ENCODE results near the gene CAMTA1.

Gene CAMTA1

DNA sequence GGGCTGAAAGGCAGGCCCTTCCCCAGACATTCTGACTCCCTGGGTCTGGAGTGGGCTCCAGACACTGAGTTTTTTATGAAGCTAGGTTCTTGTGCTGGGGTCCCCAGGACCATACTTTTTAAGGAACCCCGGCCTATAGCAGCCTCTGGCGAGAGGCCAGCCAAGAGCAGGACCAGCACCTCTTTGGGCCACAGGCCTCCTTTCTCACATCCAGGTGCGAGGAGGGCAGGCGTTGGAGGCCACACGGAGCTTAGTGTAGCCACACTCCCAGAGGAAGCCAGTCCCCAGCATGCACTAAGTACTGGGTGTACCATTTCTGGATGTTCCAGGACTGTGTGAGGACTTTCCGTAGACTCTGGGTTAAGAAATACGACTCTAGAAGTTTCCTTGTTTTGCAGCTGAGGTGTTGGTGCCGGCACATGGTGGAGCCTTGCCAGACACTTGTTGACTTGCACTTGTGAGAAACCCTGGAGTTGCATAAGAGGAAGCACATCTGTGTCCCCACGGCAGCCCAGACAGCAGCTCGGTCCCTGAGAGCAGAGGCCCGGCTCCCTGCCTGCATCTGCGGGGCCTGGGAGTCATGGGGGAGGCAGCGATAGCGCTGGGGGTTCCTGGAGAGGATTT, 863.6 kb downstream of the CAMTA1 start:
- DNase-seq (ENCODE audit: low read depth, low spot score): no peak

DNA sequence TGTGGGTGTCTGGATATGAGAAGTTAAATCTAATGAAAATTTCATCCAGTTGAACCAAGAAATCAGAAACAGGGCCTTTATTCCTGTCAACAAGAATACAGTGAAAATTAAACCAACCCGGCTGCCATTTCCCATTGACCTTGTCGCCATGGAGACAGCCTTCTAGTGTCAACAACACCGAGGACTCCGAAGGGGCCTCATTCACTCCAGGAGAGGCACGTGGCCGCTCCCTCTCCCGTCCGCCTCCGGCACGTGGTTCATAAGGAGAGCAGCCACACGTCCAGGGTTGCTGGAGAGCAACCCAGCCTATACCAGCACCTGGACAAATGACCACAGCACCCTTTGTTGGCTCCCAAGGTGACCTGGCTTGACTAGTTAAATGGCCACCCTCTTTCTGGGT, 865.5 kb downstream of the CAMTA1 start:
- peak; percentile 28 for DNase-seq (ENCODE audit: low read depth, low spot score)

DNA sequence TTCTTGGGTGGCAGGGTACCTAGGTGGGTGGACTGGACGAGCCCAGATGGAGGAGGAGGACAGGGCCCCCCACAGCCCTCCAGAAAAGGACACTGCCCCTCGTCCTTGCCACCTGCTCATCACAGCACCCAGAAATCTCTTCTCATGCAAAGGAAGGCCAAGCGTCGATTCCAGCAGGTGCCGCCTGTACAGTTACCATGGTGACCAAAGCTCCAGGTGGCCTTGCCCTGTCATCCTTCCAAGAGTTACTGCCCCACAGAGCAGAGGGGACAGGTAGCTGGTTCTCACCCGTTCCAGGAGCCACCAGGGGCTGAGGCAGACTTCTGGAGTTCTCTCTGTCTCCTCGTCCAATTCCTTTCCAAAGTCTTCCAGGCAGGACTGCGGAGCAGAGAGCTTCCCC, 865.9 kb downstream of the CAMTA1 start:
- no peak for DNase-seq (ENCODE audit: low read depth, low spot score)

GRCh38 chr1:7652061-7652460, 866.8 kb downstream of the CAMTA1 start:
- DNase-seq (ENCODE audit: low read depth, low spot score): no peak

- peak; percentile 20 for DNase-seq (ENCODE audit: low read depth, low spot score)
These were observed 867.4 kb downstream of the CAMTA1 start for GRCh38 chr1:7652515-7653098.

DNA sequence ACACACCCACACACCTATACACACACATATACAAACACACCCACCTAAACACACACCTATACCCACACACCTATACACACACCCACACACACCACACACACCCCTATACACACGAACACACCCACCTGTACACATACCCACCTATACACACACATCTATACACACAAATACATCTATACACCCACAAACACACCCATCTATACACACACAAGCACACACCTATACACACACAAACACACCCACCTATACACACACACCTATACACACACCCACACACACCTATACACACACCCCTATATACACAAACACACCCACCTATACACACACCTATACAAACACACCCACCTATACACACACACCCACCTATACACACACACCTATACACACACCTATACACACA, 869.5 kb downstream of the CAMTA1 start:
- no peak for DNase-seq (ENCODE audit: low read depth, low spot score)

DNA sequence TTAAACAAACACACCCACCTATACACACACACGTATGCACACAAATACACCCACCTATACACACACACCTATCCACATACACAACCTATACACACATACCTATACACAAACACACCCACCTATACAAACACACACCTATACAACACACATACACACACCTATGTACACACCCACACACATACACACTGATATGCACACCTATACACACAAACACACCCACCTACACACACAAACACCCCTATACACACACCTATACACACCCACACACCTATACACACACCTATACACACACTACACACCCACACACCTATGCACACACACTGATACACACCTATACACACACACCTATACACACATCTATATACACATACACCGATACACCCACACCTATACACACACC, 870.1 kb downstream of the CAMTA1 start:
- no peak for DNase-seq (ENCODE audit: low read depth, low spot score)

DNA sequence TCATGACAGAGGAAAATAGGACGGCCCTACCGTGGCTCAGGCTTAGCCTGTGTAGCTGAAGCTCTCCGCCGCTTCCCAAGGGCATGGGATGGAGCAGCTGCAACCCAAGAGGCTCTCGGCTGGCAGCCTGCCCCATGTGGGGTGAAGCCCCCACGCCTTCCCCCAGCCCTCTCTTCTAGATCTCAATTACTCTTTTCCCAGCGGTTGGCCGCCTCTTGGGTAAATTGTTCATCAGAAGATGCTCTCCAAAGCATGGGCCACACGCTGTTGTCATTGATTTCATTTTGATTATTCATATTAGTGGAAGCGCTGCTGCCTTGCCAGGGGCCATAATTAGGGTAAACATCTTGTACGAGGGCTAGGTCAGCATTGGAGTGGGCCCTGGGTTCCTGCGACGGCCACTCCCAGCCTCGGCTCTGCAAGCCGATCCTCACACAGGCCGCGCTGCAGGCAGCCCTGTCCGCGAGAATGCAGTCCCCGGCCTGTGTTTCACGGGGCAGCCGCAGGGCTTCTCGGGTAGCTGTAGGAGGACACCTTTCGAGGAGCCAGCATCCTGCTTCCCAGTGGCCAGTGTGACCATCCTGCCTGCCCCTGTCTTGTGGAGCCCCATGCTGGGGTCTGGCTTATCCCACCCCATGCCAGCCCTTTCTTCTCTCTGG, 871.4 kb downstream of the CAMTA1 start:
- peak; percentile 21 for DNase-seq (ENCODE audit: low read depth, low spot score)

DNA sequence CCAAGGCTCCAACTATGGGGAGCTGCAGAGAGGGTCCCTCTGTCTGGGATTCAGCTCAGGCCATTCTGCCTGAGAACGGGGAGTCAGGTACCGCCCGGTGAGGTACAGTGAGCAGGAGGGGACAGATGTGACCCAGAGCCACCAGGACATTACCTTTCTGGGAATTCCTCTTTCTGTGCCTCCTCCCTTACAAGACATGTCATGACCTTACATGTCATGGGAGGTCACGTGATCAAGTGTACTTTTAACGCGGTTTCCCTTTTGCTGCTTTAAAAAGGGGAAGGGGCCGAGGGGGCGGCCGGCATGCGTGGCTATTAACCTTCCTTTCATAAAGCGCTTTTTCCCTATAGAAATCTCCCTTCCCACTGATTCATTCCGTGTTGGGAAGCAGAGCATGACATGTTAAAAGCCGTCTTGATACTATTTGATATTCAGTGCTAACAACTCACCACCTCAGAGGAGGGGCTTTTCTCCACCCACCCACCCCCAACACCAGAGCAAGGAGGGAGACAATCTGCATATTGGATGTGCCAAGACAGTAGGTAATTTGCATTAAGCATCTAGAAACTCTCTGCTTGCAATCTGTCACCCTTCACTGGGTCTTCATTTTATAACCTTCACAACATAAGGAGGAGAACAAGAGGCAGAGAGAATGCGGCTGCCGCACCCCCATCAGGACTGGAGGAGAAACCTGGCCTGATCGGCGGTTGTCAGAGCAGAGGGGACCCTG, 872.2 kb downstream of the CAMTA1 start:
- no peak for DNase-seq (ENCODE audit: low read depth, low spot score)

GRCh38 chr1:7658099-7658498, 872.8 kb downstream of the CAMTA1 start:
- no peak for DNase-seq (ENCODE audit: low read depth, low spot score)

DNA sequence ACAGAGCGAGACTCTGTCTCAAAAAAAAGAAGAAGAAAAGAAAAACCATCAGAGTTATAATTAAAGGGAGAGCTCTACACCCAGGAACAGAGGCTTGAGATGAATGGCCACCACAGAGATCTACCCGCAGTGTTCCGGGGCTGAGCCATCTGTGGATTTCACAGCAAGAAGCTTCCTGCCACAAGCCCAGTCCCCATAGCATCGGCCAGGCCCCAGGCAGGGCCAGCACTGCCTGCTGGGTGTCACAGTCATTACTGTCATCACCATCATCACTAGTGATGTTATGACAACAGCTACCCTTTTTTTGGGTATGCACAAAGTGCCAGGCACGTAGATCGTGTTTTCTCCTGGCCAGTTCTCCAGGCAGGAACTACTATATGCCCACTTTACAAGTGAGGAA, 874.3 kb downstream of the CAMTA1 start:
- DNase-seq (ENCODE audit: low read depth, low spot score): no peak

- no peak for DNase-seq (ENCODE audit: low read depth, low spot score)
These were observed 878.3 kb downstream of the CAMTA1 start for GRCh38 chr1:7663451-7664146.

GRCh38 chr1:7664147-7664892, 879.1 kb downstream of the CAMTA1 start:
- no peak for DNase-seq (ENCODE audit: low read depth, low spot score)

GRCh38 chr1:7664893-7665250, 879.6 kb downstream of the CAMTA1 start:
- no peak for DNase-seq (ENCODE audit: low read depth, low spot score)

DNA sequence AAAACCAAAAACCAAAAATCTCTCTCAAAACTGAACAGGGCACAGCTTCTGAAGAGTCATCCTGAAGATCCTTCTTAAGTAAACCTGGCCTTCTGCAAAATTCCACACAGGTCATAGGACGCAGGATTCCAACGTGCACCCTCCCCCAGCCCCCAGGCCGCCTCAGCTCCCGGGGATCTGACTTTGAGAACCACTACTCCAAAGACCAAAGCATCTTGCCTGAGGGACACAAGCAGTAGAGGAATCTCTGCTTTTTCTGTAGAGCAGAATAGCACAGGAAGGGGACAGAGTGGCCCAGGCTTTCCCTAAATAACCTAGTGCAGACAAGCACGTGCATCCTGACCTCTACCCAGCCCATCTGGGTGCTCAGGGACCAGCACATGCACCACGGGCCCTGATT, 881.0 kb downstream of the CAMTA1 start:
- DNase-seq (ENCODE audit: low read depth, low spot score): peak; percentile 53

- no peak for DNase-seq (ENCODE audit: low read depth, low spot score)
These were observed 881.9 kb downstream of the CAMTA1 start for GRCh38 chr1:7667159-7667558.

GRCh38 chr1:7667625-7668218, 882.5 kb downstream of the CAMTA1 start:
- DNase-seq (ENCODE audit: low read depth, low spot score): peak; percentile 93

- peak; percentile 83 for DNase-seq (ENCODE audit: low read depth, low spot score)
These were observed 884.5 kb downstream of the CAMTA1 start for GRCh38 chr1:7669559-7670311.

- DNase-seq (ENCODE audit: low read depth, low spot score): peak; percentile 13
These were observed 885.3 kb downstream of the CAMTA1 start for GRCh38 chr1:7670334-7671145.

DNA sequence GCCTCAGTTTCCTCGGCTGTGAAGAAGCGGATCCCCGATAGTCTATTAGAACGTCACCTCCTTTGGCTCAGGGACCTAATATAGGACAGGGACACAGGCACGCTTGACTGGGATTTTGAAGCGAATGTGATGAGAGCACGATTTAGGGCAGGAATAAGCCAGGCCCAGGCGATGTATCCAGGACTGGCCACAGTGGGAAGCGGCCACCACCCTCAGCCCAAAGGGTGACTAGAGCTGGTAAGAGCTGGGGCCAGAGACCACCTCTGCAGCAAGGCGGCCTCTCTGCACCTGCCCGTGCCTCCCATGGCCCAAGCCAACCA, 885.9 kb downstream of the CAMTA1 start:
- DNase-seq (ENCODE audit: low read depth, low spot score): no peak
